ENCODE results near the gene LRRC10B. TPM values are rescaled to one million over a fixed set of nuclear protein-coding genes. Genes with fewer than 3 reads are reported as not detected.

The LRRC10B gene
- total RNA-seq, 4 donors from 2014 or later: 0.22 to 3.0 (median 0.66) TPM

GRCh38 chr11:61555978-61556377, 47.4 kb downstream of the LRRC10B start:
- Histone ChIP-seq H3K27ac (no peak overlapping the region), H3K36me3 (no peaks in the 10 kb centered on the region), H3K9me3 (no peaks in the 10 kb centered on the region), H3K4me3 (replicated peaks in 1 of 3) (no peak overlapping the region), H3K4me1 (peaks cover 9 to 29% of the 10 kb centered on the region in 2 donors), H3K27me3 (peaks cover 7% of the 10 kb centered on the region)
- no peak for TF ChIP-seq POLR2A (IDR thresholded peaks at IDR 0.05)
- TF ChIP-seq, protein P1, sequence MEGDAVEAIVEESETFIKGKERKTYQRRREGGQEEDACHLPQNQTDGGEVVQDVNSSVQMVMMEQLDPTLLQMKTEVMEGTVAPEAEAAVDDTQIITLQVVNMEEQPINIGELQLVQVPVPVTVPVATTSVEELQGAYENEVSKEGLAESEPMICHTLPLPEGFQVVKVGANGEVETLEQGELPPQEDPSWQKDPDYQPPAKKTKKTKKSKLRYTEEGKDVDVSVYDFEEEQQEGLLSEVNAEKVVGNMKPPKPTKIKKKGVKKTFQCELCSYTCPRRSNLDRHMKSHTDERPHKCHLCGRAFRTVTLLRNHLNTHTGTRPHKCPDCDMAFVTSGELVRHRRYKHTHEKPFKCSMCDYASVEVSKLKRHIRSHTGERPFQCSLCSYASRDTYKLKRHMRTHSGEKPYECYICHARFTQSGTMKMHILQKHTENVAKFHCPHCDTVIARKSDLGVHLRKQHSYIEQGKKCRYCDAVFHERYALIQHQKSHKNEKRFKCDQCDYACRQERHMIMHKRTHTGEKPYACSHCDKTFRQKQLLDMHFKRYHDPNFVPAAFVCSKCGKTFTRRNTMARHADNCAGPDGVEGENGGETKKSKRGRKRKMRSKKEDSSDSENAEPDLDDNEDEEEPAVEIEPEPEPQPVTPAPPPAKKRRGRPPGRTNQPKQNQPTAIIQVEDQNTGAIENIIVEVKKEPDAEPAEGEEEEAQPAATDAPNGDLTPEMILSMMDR (IDR thresholded peaks at IDR 0.05): no peak
- WGBS, 2 donors: 56% methylated on average over 9 of the region's 10 CpGs; no CpG with 5 or more reads in 1 of the 2 donors
- no peak for DNase-seq
- intact Hi-C loops (cut with DNase I): no loop called here

DNA sequence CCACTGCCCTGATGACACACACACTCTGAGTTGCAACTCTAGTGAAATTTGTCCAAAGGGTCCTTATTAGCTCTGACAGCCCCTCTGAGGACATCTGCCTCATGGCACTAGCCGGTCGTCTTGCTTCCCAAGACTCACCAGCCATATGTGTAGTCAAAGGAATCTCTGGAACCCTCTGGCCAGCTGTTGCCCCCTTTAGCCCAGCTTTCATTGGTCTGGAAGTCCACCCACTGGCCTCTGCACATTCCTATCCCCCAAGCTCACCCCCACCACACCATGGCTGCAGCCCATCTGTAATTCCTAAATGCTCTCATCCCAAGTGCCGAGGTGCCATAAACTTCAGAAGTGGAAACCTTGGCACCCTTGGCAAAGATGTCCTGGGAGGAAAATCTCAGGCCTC, 48.1 kb downstream of the LRRC10B start:
- intact Hi-C loops (cut with DNase I): no loop called here
- 82% methylated on average over 3 of the region's 3 CpGs for WGBS, 2 donors
- no peak for TF ChIP-seq POLR2A (IDR thresholded peaks at IDR 0.05)
- TF ChIP-seq, protein P1 (IDR thresholded peaks at IDR 0.05): no peak
- H3K36me3 ChIP-seq: no peaks in the 10 kb centered on the region
- H3K9me3 ChIP-seq: no peaks in the 10 kb centered on the region
- no peak for DNase-seq
- H3K27me3 ChIP-seq: peaks cover 7% of the 10 kb centered on the region
- peaks cover 9 to 23% of the 10 kb centered on the region in 2 donors for H3K4me1 ChIP-seq
- no peak overlapping the region for H3K4me3 ChIP-seq (replicated peaks in 1 of 3)
- no peak overlapping the region for H3K27ac ChIP-seq

MicroRNAs within 50 kb of the gene (microRNA counts, 767-probe panel; counts per million panel counts)
- microRNA hsa-miR-4488: 1,581 to 1,911 counts per million in 2 donors

Small RNA genes within 50 kb of the gene (microRNA-seq; reads per million reads assigned to microRNA genes)
- gene MIR4488: not detected

Small RNA genes within 50 kb of the gene (small RNA-seq; reads per million reads assigned to genes)
- not detected for gene MIR4488

Other genes starting within 250 kb of the LRRC10B start
- gene VWCE, start 213.4 kb upstream of the LRRC10B start, total RNA-seq: 1 to 10 TPM in 2 of 4 donors, under 1 TPM in 2; 0.54 to 2.5 (median 1.0) TPM
- gene DDB1, start 175.6 kb upstream of the LRRC10B start, total RNA-seq: 100 to 1,000 TPM; 132 to 211 (median 182) TPM
- 10 to 100 TPM; 27.0 to 62.8 (median 43.6) TPM for gene TKFC, start 175.5 kb upstream of the LRRC10B start, total RNA-seq
- gene CYB561A3, start 146.9 kb upstream of the LRRC10B start, total RNA-seq: 10 to 100 TPM; 39.3 to 62.8 (median 49.7) TPM
- 10 to 100 TPM; 25.3 to 37.1 (median 31.5) TPM for gene TMEM138, start 146.4 kb upstream of the LRRC10B start, total RNA-seq
- 10 to 100 TPM; 13.3 to 26.6 (median 21.0) TPM for gene TMEM216, start 116.2 kb upstream of the LRRC10B start, total RNA-seq
- 10 to 100 TPM; 58.8 to 95.1 (median 72.8) TPM for gene CPSF7, start 78.8 kb upstream of the LRRC10B start, total RNA-seq
- 10 to 100 TPM; 41.0 to 74.3 (median 44.0) TPM for gene SDHAF2, start 78.6 kb upstream of the LRRC10B start, total RNA-seq
- 10 to 100 TPM in 2 of 4 donors, 1 to 10 TPM in 2; 5.2 to 12.6 (median 8.8) TPM for gene SYT7, start 72.3 kb downstream of the LRRC10B start, total RNA-seq
- gene DAGLA, start 171.6 kb downstream of the LRRC10B start, total RNA-seq: 1 to 10 TPM; 1.7 to 2.8 (median 1.9) TPM
- gene MYRF, start 243.9 kb downstream of the LRRC10B start, total RNA-seq: under 1 TPM in 3 of 4 donors, not detected in 1; 0.11 to 0.83 (median 0.27) TPM

All from thyroid gland (tissue), 4 donors.